ENCODE data around the gene RRP1.
A peak's percentile ranks its signal among the peaks of the same experiment; 100 is the strongest.

The RRP1 gene

GRCh38 chr21:43777953-43778352, 11.4 kb upstream of the RRP1 start:
- Histone ChIP-seq H3K27me3 (ENCODE audit: insufficient read depth, low read depth) (no peaks in the 10 kb centered on the region), H3K79me2 (ENCODE audit: insufficient read depth, low read depth) (no peaks in the 10 kb centered on the region), H2AFZ (ENCODE audit: low read depth) (no peak overlapping the region), H3K36me3 (ENCODE audit: insufficient read depth) (no peaks in the 10 kb centered on the region), H3K4me1 (ENCODE audit: low read depth, poor library complexity, severe bottlenecking) (peaks cover 52% of the 10 kb centered on the region), H3K9ac (no peak overlapping the region), H4K20me1 (ENCODE audit: insufficient read depth) (no peaks in the 10 kb centered on the region), H3K27ac (no peak overlapping the region), H3K4me3 (IDR thresholded peaks at IDR 0.05; ENCODE audit: insufficient read depth, low read depth, low read length) (no peak overlapping the region), H3K4me2 (no peak overlapping the region)
- TF ChIP-seq CTCF (conservative IDR thresholded peaks at IDR 0.05; ENCODE audit: low read depth, low read length) = no peak

GRCh38 chr21:43778469-43779335, 10.7 kb upstream of the RRP1 start:
- no peak for TF ChIP-seq CTCF (conservative IDR thresholded peaks at IDR 0.05; ENCODE audit: low read depth, low read length)
- H3K27me3 ChIP-seq (ENCODE audit: insufficient read depth, low read depth) = no peaks in the 10 kb centered on the region
- H4K20me1 ChIP-seq (ENCODE audit: insufficient read depth) = no peaks in the 10 kb centered on the region
- no peak overlapping the region for H3K27ac ChIP-seq
- H3K79me2 ChIP-seq (ENCODE audit: insufficient read depth, low read depth) = no peaks in the 10 kb centered on the region
- H3K4me3 ChIP-seq (IDR thresholded peaks at IDR 0.05; ENCODE audit: insufficient read depth, low read depth, low read length) = no peak overlapping the region
- no peak overlapping the region for H2AFZ ChIP-seq (ENCODE audit: low read depth)
- peaks cover 60% of the 10 kb centered on the region for H3K4me1 ChIP-seq (ENCODE audit: low read depth, poor library complexity, severe bottlenecking)
- no peak overlapping the region for H3K9ac ChIP-seq
- H3K4me2 ChIP-seq = peak overlapping the region; percentile 22; the same call in 1 of the 2 replicates
- no peaks in the 10 kb centered on the region for H3K36me3 ChIP-seq (ENCODE audit: insufficient read depth)

GRCh38 chr21:43779660-43780059, 9.7 kb upstream of the RRP1 start:
- Histone ChIP-seq H4K20me1 (ENCODE audit: insufficient read depth) (no peaks in the 10 kb centered on the region), H3K4me1 (ENCODE audit: low read depth, poor library complexity, severe bottlenecking) (peaks cover 60% of the 10 kb centered on the region), H3K9ac (no peak overlapping the region), H3K27ac (no peak overlapping the region), H2AFZ (ENCODE audit: low read depth) (no peak overlapping the region), H3K36me3 (ENCODE audit: insufficient read depth) (no peaks in the 10 kb centered on the region), H3K27me3 (ENCODE audit: insufficient read depth, low read depth) (no peaks in the 10 kb centered on the region), H3K4me2 (peak overlapping the region; percentile 43), H3K79me2 (ENCODE audit: insufficient read depth, low read depth) (no peaks in the 10 kb centered on the region), H3K4me3 (IDR thresholded peaks at IDR 0.05; ENCODE audit: insufficient read depth, low read depth, low read length) (no peak overlapping the region)
- TF ChIP-seq CTCF (conservative IDR thresholded peaks at IDR 0.05; ENCODE audit: low read depth, low read length) = no peak

- no peaks in the 10 kb centered on the region for H3K79me2 ChIP-seq (ENCODE audit: insufficient read depth, low read depth)
- H4K20me1 ChIP-seq (ENCODE audit: insufficient read depth) = no peaks in the 10 kb centered on the region
- H3K4me1 ChIP-seq (ENCODE audit: low read depth, poor library complexity, severe bottlenecking) = peaks cover 54% of the 10 kb centered on the region
- H3K4me3 ChIP-seq (IDR thresholded peaks at IDR 0.05; ENCODE audit: insufficient read depth, low read depth, low read length) = no peak overlapping the region
- H3K4me2 ChIP-seq = no peak overlapping the region
- no peak for TF ChIP-seq CTCF (conservative IDR thresholded peaks at IDR 0.05; ENCODE audit: low read depth, low read length)
- H3K27me3 ChIP-seq (ENCODE audit: insufficient read depth, low read depth) = no peaks in the 10 kb centered on the region; the same call in 1 of the 2 replicates
- no peak overlapping the region for H3K27ac ChIP-seq
- no peaks in the 10 kb centered on the region for H3K36me3 ChIP-seq (ENCODE audit: insufficient read depth)
- no peak overlapping the region for H2AFZ ChIP-seq (ENCODE audit: low read depth)
- H3K9ac ChIP-seq = no peak overlapping the region
Observed at GRCh38 chr21:43781846-43782245, 7.5 kb upstream of the RRP1 start.

Measured in KMS-11 (cell line).